ENCODE data around the gene PLXNA4.

The PLXNA4 gene

DNA sequence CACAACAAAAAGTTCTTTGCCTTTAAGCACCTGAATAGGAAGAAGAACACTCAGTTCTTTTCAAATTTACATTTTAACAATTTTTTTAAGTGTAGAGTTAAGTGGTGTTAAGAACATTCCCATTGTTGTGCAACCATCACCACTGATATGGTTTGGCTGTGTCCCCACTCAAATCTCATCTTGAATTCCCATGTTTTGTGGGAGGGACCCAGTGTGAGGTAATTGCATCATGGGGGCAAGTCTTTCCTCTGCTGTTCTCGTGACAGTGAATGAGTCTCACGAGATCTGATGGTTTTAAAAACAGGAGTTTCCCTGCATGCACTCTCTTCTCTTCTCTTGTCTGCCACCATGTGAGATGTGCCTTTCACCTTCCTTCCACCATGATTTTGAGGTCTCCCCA is 155.7 kb downstream of the PLXNA4 start:
- Histone ChIP-seq H3K79me2 (ENCODE audit: insufficient read depth, low read length) (no peaks in the 10 kb centered on the region), H3K4me3 (ENCODE audit: insufficient read depth, low read length, poor library complexity, severe bottlenecking) (no peak overlapping the region), H3K9ac (ENCODE audit: low read length) (no peak overlapping the region), H3K9me3 (ENCODE audit: insufficient read depth, low read length) (no peaks in the 10 kb centered on the region), H3K27ac (ENCODE audit: low read depth, low read length) (no peak overlapping the region), H2AFZ (ENCODE audit: low read depth, low read length, severe bottlenecking) (no peak overlapping the region), H3F3A (ENCODE audit: insufficient read depth) (no peaks in the 10 kb centered on the region), H3K9me2 (replicated peaks; ENCODE audit: insufficient read depth, low read length) (no peaks in the 10 kb centered on the region), H3K27me3 (ENCODE audit: low read length) (no peaks in the 10 kb centered on the region), H4K20me1 (ENCODE audit: low read depth, low read length) (no peaks in the 10 kb centered on the region), H3K4me2 (ENCODE audit: low read depth, low read length, poor library complexity, severe bottlenecking) (no peak overlapping the region), H3K36me3 (ENCODE audit: low read length) (no peaks in the 10 kb centered on the region)
- no peak for TF ChIP-seq EZH2phosphoT487 (conservative IDR thresholded peaks at IDR 0.05; ENCODE audit: low read length)
- TF ChIP-seq, protein P1, sequence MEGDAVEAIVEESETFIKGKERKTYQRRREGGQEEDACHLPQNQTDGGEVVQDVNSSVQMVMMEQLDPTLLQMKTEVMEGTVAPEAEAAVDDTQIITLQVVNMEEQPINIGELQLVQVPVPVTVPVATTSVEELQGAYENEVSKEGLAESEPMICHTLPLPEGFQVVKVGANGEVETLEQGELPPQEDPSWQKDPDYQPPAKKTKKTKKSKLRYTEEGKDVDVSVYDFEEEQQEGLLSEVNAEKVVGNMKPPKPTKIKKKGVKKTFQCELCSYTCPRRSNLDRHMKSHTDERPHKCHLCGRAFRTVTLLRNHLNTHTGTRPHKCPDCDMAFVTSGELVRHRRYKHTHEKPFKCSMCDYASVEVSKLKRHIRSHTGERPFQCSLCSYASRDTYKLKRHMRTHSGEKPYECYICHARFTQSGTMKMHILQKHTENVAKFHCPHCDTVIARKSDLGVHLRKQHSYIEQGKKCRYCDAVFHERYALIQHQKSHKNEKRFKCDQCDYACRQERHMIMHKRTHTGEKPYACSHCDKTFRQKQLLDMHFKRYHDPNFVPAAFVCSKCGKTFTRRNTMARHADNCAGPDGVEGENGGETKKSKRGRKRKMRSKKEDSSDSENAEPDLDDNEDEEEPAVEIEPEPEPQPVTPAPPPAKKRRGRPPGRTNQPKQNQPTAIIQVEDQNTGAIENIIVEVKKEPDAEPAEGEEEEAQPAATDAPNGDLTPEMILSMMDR (IDR thresholded peaks at IDR 0.05; ENCODE audit: insufficient read depth, low read length, poor library complexity, severe bottlenecking): no peak

DNA sequence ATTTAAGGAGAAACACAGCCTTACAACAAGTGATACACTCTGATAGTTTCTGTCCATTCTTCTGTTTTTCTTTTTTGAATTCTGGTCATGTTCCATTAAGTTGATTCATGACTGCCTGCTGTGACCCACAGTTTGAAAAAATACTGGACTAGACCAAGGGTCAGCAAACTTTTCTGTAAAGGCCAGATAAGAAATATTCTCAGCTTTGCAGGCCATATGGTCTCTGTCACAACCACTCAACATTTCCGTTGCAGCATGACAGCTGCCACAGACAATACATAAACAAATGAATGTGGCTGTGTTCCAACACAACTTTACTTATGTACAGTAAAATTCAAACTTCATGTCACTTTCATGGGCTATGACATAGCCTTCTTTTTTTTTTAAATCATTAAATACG is 156.7 kb downstream of the PLXNA4 start:
- no peaks in the 10 kb centered on the region for H3F3A ChIP-seq (ENCODE audit: insufficient read depth)
- no peaks in the 10 kb centered on the region for H3K9me3 ChIP-seq (ENCODE audit: insufficient read depth, low read length)
- TF ChIP-seq EZH2phosphoT487 (conservative IDR thresholded peaks at IDR 0.05; ENCODE audit: low read length): no peak
- TF ChIP-seq, protein P1 (IDR thresholded peaks at IDR 0.05; ENCODE audit: insufficient read depth, low read length, poor library complexity, severe bottlenecking): no peak
- no peak overlapping the region for H3K9ac ChIP-seq (ENCODE audit: low read length)
- no peaks in the 10 kb centered on the region for H3K79me2 ChIP-seq (ENCODE audit: insufficient read depth, low read length)
- H3K27me3 ChIP-seq (ENCODE audit: low read length): no peaks in the 10 kb centered on the region
- no peak overlapping the region for H3K27ac ChIP-seq (ENCODE audit: low read depth, low read length)
- H4K20me1 ChIP-seq (ENCODE audit: low read depth, low read length): no peaks in the 10 kb centered on the region
- no peak overlapping the region for H2AFZ ChIP-seq (ENCODE audit: low read depth, low read length, severe bottlenecking)
- no peaks in the 10 kb centered on the region for H3K9me2 ChIP-seq (replicated peaks; ENCODE audit: insufficient read depth, low read length)
- H3K4me3 ChIP-seq (ENCODE audit: insufficient read depth, low read length, poor library complexity, severe bottlenecking): no peak overlapping the region
- H3K36me3 ChIP-seq (ENCODE audit: low read length): no peaks in the 10 kb centered on the region
- H3K4me2 ChIP-seq (ENCODE audit: low read depth, low read length, poor library complexity, severe bottlenecking): no peak overlapping the region

DNA sequence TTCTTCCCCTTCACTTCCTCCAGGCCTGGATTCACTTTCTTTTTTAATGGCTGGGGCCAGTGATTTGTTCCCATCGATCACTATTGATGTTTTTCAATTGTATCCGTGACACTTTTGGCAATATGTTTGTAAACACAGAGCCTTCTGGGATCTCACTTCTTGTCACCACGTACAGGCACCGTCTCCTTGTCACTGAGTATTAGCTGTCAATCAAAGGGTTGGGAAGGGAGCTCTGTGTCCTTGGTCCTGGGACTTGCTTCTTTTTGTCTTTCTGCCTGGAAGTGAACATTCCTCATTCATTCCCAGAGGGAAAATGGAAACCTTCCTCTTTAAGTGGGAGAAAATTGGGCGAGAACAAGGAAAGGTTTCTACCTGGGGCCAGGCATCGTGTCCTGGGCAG is 157.4 kb downstream of the PLXNA4 start:
- Histone ChIP-seq H4K20me1 (ENCODE audit: low read depth, low read length) (no peaks in the 10 kb centered on the region), H3K4me2 (ENCODE audit: low read depth, low read length, poor library complexity, severe bottlenecking) (no peak overlapping the region), H3K9me3 (ENCODE audit: insufficient read depth, low read length) (no peaks in the 10 kb centered on the region), H3K9ac (ENCODE audit: low read length) (no peak overlapping the region), H3K79me2 (ENCODE audit: insufficient read depth, low read length) (no peaks in the 10 kb centered on the region), H3K27ac (ENCODE audit: low read depth, low read length) (no peak overlapping the region), H3K27me3 (ENCODE audit: low read length) (no peaks in the 10 kb centered on the region), H3K36me3 (ENCODE audit: low read length) (no peaks in the 10 kb centered on the region), H2AFZ (ENCODE audit: low read depth, low read length, severe bottlenecking) (no peak overlapping the region), H3K4me3 (ENCODE audit: insufficient read depth, low read length, poor library complexity, severe bottlenecking) (no peak overlapping the region), H3F3A (ENCODE audit: insufficient read depth) (no peaks in the 10 kb centered on the region), H3K9me2 (replicated peaks; ENCODE audit: insufficient read depth, low read length) (no peaks in the 10 kb centered on the region)
- no peak for TF ChIP-seq EZH2phosphoT487 (conservative IDR thresholded peaks at IDR 0.05; ENCODE audit: low read length)
- TF ChIP-seq, protein P1 (IDR thresholded peaks at IDR 0.05; ENCODE audit: insufficient read depth, low read length, poor library complexity, severe bottlenecking): no peak
